HFF-Myc (cell line): ENCODE results near the gene NCOA4.
A peak's percentile ranks its signal among the peaks of the same experiment; 100 is the strongest.

Experiments
- DNase-seq: peaks from one replicate; pipeline ENCODE4 v3.0.0-alpha.2; 2011; ENCODE audit warnings: low read depth; ENCODE audit errors: extremely low read depth
- H3K4me3 ChIP-seq: replicated peaks from 2 replicates; pipeline ENCODE4 v1.5.1; 2011; ENCODE audit warnings: low read depth, mild to moderate bottlenecking, control low read depth, low read length
- CTCF ChIP-seq: IDR thresholded peaks from 2 replicates; pipeline ENCODE4 v1.5.1; 2012; ENCODE audit warnings: mild to moderate bottlenecking, low read depth, low read length, control low read depth; ENCODE audit errors: missing control alignments

NCOA4 gene

GRCh38 chr10:46037107-46037825 lies 6.8 kb upstream of the NCOA4 start:
- TF ChIP-seq CTCF = no peak
- no peak for DNase-seq
- H3K4me3 ChIP-seq = no peak overlapping the region

DNA sequence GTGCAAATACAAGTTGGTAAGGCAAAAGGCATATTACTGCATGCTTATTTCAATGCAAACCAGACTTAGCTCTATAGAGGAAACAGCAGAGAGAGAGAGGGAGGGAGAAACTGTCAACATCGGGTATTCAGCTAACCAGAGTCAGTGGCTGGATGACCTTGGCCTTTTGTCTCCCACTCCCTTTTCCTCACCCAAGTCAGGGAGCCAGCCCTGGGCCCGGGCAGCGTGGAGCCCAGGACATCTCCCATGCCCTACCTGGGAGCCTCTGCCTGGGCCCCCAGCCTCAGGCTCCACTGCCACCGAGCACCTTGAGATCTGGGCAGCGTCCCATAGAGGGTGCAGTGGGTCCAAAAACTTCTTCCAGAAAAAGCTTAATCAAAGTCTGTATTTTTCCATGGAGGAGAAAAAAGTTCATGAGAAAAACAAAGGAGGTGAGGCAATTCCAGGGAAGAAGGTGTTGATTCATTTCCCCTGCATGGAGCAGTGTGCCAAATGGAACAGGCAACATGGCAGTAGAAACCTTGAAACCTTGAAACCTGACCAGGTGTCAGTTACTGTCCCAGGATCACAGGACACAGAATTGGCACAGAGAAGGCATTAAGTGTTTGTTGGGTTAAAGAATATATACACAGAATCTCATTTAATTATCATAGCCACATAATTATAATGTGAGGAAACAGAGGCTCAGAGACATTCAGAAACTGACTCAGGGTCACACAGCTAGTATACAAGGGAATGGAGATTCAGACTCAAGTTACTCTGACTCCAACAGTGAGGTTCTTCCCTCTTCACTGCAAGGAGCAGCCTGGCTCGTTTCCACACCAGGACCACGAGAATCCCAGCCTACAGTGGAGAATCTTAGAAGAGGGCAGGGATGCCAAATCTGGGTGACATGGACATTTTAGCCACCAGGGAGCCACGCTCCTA lies 5.8 kb upstream of the NCOA4 start:
- TF ChIP-seq CTCF = no peak
- DNase-seq = no peak

GRCh38 chr10:46033602-46034011 lies 3.2 kb upstream of the NCOA4 start:
- no peak for TF ChIP-seq CTCF
- DNase-seq = no peak
- H3K4me3 ChIP-seq = no peak overlapping the region

More for the DNA sequence above, 5.8 kb upstream of the NCOA4 start:
- H3K4me3 ChIP-seq = no peak overlapping the region

GRCh38 chr10:46031648-46032532 lies 1.5 kb upstream of the NCOA4 start:
- no peak for TF ChIP-seq CTCF
- H3K4me3 ChIP-seq = no peak overlapping the region
- DNase-seq = no peak

DNA sequence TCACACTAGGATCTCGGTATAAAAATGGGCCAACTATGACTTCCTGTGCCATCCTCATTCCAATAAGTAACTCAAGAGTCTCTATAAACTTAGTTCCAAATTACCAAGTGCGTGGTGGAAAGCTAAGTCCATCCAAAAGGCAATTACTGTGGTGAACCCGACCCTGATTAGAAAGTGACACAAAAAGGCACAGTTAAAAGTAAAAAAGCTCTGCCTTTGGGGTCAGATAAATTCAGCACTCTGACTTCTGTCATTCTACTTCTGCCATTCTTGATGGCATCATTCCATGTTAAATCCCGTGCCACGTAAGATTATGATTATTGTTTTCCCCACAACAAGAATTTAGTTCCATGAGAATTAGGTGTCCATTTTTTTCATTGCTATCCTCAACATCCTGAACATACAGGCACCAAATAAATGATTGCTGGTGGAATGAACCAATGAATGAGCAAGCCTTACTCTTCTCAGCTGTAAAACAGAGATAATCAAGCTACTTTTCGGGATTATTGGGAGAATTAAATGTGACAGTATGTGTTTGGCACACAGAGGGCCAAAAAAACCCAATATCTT lies 877 bp downstream of the NCOA4 start:
- TF ChIP-seq CTCF = no peak
- no peak for DNase-seq
- peak overlapping the region; percentile 94 for H3K4me3 ChIP-seq

DNA sequence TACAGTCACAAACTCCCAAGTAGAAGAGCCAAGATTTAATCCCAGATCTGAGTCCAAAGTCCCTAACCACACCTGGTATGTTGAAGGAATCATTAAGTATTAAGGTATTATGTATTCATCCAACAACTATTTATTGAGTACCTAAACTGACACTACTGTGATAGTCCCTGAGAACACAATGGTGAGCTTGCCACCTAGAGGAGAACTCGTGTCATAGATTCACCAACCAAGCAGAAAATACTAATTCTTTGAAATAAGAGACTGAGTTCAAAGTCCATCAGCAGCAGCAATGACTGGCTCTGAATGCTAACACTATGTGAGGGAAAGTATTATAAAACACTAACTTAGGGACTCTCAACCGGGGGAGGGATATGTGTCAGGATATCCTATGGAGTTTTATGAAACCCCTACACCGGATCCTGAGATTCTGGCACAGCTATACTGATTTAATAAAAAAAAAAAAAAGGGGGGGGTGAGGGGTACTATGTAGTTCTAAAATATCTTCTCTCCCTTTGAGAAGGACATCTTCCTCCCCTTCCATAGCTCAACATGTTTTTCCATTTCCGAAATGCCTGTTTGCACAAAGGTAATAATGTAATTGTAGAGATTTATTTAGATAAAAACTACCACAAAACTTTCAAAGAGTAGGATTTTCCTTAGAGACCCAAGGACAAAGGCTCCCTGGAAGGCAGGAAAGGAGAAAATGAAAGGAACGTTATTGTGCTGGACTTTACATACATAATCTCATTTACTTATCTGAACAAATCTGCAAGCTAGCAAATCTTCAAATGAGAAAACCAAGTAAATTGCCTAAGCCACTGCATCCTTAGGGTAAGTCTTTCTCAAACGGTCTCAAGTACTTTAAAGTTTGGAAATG lies 1.6 kb downstream of the NCOA4 start:
- peak; percentile 56 for TF ChIP-seq CTCF
- H3K4me3 ChIP-seq = peak overlapping the region; percentile 94
- DNase-seq = peak; percentile 42
